Epithelial cell of proximal tubule (primary cell): Measurements from ENCODE around the gene RGPD3. TPM values are rescaled to one million over a fixed set of nuclear protein-coding genes. Genes with fewer than 3 reads are reported as not detected.
"Not testable (repeated sequence)": the region's sequence is repeated elsewhere in the genome, so short reads cannot be mapped to it uniquely, and the experiment has no call there.

Experiments used
- DNase-seq: peaks from one replicate; pipeline ENCODE4 v3.0.0-alpha.2; 2011; ENCODE audit warnings: low read depth
- H3K4me3 ChIP-seq: 2 replicates; pipeline ENCODE4 v1.5.1; 2011; ENCODE audit warnings: low read depth, mild to moderate bottlenecking, low read length
- total RNA-seq: library from RNA; depleted of rRNA; stranded (reverse); fragments of >200 nt; gene quantifications from 2 replicates; pipeline ENCODE4 v1.2.3, GENCODE V29; 2015
- TF ChIP-seq, protein P1 (sequence below): conservative IDR thresholded peaks from 2 replicates; pipeline ENCODE4 v1.5.1; 2012; ENCODE audit warnings: low read depth, mild to moderate bottlenecking, low read length

The RGPD3 gene
- total RNA-seq, 1 donor from 2014 or later = 0.46 TPM

DNA sequence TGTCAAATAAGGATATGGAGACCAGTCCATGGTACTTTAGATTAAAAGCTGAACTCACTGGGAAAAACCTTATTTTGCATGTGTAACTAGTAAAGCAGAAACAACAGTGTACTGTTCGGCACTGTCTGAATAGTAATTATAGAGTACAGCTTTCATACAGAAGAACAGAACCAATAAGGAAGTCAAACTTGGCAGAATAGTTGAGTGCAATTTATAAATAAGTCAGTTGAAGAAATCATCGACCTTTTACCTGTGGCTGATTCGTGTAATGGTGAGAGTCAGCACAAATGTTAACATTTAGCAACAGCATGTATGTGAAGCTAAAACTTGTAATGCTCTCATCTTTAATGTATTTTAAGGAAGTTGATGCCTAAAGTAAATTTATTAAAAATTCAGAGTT is 99.0 kb downstream of the RGPD3 start:
- DNase-seq, H3K4me3 ChIP-seq: not testable (repeated sequence)

DNA sequence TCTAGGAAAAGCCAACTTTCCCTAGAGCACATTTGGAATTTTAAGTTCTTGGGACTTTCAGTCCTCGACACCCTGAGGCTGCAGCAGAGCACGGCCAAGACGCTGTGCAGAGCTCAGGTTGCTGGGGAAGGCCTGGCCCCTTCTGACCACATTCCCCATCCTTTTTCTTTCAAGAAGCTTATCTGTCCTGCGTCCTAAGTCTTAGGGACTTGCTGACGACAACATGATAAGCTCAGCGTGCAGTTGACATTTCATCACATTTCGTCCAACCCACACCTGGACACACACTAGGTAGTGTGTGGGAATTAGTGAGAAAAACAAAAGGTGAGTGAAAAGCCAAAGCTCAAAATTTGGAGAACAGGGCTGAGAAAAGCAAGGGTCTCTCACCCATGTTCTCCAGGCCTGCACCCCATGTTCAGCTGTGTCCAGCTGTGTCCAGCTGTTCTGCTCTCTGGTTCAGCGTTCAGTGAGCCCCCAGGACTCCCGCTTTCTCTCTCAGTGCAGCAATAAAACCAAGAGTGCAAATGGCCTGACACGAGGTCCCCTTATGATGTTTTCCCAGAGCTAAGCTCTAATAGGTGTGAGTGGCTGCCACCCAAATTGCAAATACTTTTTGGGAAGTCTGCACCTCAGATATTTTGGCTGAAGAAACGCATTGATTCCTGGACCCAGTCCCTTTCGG is 101.9 kb downstream of the RGPD3 start:
- TF ChIP-seq, protein P1, sequence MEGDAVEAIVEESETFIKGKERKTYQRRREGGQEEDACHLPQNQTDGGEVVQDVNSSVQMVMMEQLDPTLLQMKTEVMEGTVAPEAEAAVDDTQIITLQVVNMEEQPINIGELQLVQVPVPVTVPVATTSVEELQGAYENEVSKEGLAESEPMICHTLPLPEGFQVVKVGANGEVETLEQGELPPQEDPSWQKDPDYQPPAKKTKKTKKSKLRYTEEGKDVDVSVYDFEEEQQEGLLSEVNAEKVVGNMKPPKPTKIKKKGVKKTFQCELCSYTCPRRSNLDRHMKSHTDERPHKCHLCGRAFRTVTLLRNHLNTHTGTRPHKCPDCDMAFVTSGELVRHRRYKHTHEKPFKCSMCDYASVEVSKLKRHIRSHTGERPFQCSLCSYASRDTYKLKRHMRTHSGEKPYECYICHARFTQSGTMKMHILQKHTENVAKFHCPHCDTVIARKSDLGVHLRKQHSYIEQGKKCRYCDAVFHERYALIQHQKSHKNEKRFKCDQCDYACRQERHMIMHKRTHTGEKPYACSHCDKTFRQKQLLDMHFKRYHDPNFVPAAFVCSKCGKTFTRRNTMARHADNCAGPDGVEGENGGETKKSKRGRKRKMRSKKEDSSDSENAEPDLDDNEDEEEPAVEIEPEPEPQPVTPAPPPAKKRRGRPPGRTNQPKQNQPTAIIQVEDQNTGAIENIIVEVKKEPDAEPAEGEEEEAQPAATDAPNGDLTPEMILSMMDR = no peak
- H3K4me3 ChIP-seq = no peak overlapping the region
- no peak for DNase-seq

DNA sequence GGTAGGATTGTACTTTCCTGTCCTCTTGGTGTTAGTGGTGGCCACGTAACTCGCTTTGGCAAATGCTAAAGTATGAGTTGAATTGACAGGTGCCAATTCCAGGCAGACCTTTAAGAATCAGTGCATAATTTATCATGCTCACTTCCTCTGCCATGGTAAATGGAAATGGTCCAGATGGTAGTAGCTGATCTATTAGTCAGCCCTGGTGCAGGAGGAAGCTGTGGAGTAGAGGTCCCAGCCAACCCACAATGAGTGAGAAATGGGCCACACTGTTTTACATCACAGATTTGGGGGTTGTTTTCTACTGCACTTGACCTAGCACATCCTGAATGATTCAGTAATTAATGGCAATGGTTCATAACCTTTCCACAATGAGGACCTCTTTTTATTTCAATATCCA is 104.4 kb downstream of the RGPD3 start:
- TF ChIP-seq, protein P1 = no peak
- DNase-seq = no peak
- no peak overlapping the region for H3K4me3 ChIP-seq

DNA sequence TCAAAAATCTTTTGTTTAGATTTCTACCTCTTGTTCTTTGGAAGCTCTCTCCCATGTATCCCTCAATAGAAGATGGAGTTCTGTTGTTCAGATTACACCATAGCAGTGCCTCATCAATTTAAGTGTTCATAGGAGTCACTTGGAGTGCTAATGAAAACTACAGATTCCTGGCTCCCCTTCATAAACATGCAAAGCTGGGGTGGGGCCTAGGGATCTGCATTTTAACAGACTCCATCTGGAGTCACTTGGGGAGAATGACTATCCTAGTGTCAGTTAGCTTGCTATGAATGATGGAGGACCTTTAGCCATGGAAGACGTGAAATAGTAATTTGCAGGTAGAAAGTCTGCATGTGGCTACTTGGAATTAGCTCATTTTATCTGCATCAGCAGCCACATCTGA is 105.4 kb downstream of the RGPD3 start:
- no peak for DNase-seq
- H3K4me3 ChIP-seq = no peak overlapping the region
- TF ChIP-seq, protein P1 = no peak

DNA sequence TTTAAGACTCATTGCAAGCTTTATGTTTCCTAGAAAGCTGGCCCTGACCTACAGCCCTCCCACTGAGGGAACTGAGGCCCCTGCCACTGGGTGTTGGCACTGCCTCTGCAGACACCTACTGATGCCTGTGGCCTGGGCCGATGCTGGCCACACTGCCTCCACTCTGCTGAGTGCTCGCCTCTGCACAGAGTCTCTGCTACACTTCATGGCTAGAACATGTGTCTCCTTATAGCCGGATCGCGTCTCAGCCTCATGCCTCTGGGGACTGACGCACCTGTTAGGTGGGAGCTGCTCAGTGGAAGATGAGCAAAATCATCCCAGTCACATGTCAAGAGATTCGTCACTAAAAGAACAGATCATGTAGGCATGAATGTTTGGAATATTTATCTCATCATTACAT is 108.7 kb downstream of the RGPD3 start:
- TF ChIP-seq, protein P1 = no peak
- no peak for DNase-seq
- no peak overlapping the region for H3K4me3 ChIP-seq

DNA sequence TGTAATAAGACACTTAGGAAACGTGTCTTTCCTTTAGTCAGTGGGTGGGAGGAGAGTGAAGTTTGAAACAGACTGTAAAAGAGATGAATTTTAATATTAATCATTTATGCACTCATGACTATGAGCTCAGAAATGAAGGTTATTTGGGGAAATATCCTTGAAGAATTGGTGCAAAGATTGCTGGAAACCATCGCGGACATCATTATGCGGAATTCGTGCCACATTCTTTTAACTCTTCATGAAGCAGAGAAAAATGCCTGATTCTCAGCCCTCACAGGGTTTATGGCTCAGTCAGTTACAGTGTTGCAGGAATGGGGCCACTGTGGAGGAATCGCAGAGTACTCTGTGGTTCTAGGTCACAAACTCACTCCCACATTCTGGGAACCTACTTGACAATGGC is 109.7 kb downstream of the RGPD3 start:
- TF ChIP-seq, protein P1 = no peak
- no peak for DNase-seq
- H3K4me3 ChIP-seq = no peak overlapping the region

DNA sequence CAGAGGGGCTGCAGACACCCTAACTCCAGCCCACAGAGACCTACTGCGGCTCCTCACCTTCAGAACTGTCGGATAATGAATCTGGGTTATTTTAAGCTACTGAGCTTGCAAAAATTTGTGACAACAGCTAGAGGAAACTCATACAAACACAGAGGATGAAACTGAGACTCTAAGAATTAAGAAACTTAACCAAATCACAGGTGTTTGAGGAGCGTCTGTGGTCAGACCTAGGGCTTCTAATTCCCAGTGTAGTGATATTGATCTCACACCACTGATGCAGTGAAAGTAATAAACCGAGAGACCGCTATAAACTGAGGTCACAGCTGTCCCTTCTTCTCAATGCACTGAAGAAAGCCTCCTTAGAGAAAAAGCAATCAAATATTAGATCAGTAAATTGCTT is 110.1 kb downstream of the RGPD3 start:
- no peak for DNase-seq
- TF ChIP-seq, protein P1 = no peak

More for the DNA sequence above, 110.1 kb downstream of the RGPD3 start:
- H3K4me3 ChIP-seq = no peak overlapping the region
